Duodenal mucosa (tissue), 2 donors: ENCODE data around the gene KCNQ5.

Experiments
- H3K27ac ChIP-seq: one replicate; pipeline ENCODE4 v1.7.0; 2013; ENCODE audit warnings: low read depth, low read length
- H3K27me3 ChIP-seq, 2 donors: one replicate each; pipeline ENCODE4 v1.7.0; 2013; ENCODE audit warnings: low read length in 2 of 2, control low read depth in 1 of 2; ENCODE audit not compliant: insufficient read depth in 2 of 2, control insufficient read depth in 1 of 2
- H3K36me3 ChIP-seq, 2 donors: one replicate each; pipeline ENCODE4 v1.7.0; 2013; ENCODE audit warnings: low read length in 2 of 2, control low read depth in 1 of 2; ENCODE audit not compliant: insufficient read depth in 2 of 2, control insufficient read depth in 1 of 2
- H3K4me1 ChIP-seq, 2 donors: one replicate each; pipeline ENCODE4 v1.7.0; 2013; ENCODE audit warnings: low read length in 2 of 2, control low read depth in 1 of 2; ENCODE audit not compliant: insufficient read depth in 2 of 2, control insufficient read depth in 1 of 2
- H3K4me3 ChIP-seq, 2 donors: one replicate each; pipeline ENCODE4 v1.7.0; 2013; ENCODE audit warnings: low read length in 2 of 2, low read depth in 1 of 2
- H3K9ac ChIP-seq, 2 donors: one replicate each; pipeline ENCODE4 v1.7.0; 2013; ENCODE audit warnings: low read length in 2 of 2, low read depth in 1 of 2
- H3K9me3 ChIP-seq, 2 donors: one replicate each; pipeline ENCODE4 v1.7.0; 2013; ENCODE audit warnings: low read length in 2 of 2, control low read depth in 1 of 2; ENCODE audit not compliant: control insufficient read depth in 1 of 2

KCNQ5 gene

DNA sequence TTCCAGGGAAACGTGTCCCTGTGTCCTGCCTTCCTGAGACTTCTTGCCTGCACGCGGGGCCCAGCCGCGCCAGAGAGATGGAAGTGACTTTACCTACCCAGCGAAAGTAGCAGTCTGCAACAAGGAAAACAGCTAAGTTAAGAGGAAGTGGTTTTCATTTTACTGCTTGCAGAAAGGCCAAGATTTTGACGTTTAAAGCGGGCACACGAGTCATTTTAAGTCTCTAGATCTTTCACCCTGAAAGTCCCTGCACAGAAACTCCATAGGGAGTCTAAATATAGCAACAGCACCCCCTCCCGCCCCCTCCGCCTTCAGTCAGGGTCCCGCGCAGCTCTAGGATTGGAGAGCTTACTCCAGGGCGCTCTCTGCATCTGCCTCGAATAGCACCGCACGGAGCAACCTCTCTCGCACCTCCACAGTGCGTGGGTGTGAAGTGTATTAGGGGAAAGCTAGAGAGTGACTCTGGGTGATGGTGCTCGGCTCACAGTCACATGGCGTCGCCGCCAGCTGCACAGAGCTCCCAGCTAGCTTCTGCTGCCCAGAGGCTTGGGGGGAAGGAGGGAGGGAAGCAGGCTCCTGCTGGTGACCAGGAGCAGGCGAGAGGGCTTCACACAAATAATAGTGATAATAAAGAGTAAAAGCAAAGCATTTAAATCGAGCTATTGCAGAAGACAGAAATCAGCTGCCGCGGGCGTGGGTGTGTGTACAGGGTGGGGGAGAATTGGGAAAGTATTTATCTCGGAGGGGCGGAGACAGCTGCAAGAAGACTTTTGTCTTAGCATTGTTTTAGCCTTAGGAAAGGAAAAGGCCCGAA lies 1.8 kb upstream of the KCNQ5 start:
- Histone ChIP-seq H3K9ac (no peak overlapping the region), H3K4me1 (peaks cover 0 to 12% of the 10 kb centered on the region in 2 donors), H3K27ac (no peak overlapping the region), H3K27me3 (peaks cover 23 to 42% of the 10 kb centered on the region in 2 donors), H3K4me3 (peak overlapping the region; percentile 59 to 71), H3K9me3 (no peaks in the 10 kb centered on the region), H3K36me3 (no peaks in the 10 kb centered on the region)

DNA sequence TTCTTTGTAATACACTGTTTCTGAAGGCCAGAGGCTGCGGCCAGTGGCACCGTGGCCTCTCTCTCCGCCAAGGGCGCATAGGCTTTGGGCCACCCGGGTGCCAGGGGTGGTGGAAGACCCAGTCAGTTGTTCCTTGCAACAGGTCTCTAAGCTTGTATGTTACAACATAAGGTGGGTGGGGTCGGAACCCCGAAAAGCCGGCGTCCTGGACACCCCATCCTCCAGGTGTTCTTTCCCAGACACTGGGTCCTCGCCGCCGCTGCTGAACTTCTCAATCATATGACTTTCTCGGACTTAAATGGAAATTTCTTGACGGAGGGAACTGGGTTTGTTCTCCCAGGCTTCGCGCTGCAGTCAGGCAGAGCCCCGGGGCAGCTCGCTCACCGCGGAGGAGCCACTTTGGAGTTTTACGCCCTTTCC lies 983 bp upstream of the KCNQ5 start:
- Histone ChIP-seq H3K4me1 (peaks cover 0 to 12% of the 10 kb centered on the region in 2 donors), H3K36me3 (no peaks in the 10 kb centered on the region), H3K27ac (no peak overlapping the region), H3K9ac (no peak overlapping the region), H3K27me3 (peaks cover 23 to 42% of the 10 kb centered on the region in 2 donors), H3K9me3 (no peaks in the 10 kb centered on the region), H3K4me3 (peak overlapping the region; percentile 59 to 71)

DNA sequence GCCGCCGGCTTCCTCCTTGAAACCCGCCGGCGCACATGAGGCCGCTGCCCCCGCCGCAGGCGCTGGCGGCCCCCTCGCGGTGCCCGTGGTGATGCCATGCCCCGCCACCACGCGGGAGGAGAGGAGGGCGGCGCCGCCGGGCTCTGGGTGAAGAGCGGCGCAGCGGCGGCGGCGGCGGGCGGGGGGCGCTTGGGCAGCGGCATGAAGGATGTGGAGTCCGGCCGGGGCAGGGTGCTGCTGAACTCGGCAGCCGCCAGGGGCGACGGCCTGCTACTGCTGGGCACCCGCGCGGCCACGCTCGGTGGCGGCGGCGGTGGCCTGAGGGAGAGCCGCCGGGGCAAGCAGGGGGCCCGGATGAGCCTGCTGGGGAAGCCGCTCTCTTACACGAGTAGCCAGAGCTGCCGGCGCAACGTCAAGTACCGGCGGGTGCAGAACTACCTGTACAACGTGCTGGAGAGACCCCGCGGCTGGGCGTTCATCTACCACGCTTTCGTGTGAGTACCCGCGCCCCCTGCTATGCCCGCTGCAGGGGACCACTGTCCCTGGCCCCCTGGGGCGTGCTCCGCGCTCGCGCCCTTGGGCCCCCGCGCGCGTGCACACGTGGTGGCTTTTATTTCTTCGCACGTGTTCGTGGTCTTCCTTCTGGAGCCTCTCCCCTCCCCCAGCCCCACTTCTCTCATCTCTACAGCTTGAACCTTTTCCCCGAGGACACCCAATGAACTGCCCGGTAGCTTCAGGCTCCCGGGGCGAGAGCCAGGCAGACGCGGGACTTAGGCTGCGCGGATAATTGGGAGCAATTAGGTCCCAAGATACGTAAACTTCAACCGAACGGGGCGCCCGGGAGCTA lies 453 bp downstream of the KCNQ5 start:
- H3K4me1 ChIP-seq: peaks cover 0 to 12% of the 10 kb centered on the region in 2 donors
- H3K4me3 ChIP-seq: peak overlapping the region; percentile 59 to 65
- no peak overlapping the region for H3K9ac ChIP-seq
- H3K27me3 ChIP-seq: peaks cover 23 to 42% of the 10 kb centered on the region in 2 donors
- H3K36me3 ChIP-seq: no peaks in the 10 kb centered on the region
- no peaks in the 10 kb centered on the region for H3K9me3 ChIP-seq
- H3K27ac ChIP-seq: no peak overlapping the region

DNA sequence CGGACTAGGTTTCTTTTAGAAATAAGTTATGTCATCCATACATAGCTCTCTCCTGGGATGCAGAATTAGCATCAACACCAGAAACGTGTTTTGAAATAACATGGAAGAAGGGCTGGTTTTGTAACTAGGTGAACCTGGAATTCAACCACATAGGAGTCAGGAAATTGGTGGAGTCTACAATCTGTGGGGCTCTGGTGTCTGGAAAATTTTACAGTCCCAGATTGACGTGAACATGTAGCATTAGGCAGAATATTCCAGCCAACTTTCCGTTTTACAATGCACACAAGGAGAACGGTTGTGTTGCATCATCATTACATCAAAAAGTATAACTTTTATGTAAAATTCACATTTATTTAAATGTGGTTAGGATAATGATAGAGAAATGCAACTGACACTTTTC lies 1.9 kb downstream of the KCNQ5 start:
- Histone ChIP-seq H3K27me3 (peaks cover 23 to 42% of the 10 kb centered on the region in 2 donors), H3K4me3 (no peak overlapping the region), H3K9me3 (no peaks in the 10 kb centered on the region), H3K4me1 (peaks cover 0 to 12% of the 10 kb centered on the region in 2 donors), H3K36me3 (no peaks in the 10 kb centered on the region), H3K27ac (no peak overlapping the region), H3K9ac (no peak overlapping the region)

DNA sequence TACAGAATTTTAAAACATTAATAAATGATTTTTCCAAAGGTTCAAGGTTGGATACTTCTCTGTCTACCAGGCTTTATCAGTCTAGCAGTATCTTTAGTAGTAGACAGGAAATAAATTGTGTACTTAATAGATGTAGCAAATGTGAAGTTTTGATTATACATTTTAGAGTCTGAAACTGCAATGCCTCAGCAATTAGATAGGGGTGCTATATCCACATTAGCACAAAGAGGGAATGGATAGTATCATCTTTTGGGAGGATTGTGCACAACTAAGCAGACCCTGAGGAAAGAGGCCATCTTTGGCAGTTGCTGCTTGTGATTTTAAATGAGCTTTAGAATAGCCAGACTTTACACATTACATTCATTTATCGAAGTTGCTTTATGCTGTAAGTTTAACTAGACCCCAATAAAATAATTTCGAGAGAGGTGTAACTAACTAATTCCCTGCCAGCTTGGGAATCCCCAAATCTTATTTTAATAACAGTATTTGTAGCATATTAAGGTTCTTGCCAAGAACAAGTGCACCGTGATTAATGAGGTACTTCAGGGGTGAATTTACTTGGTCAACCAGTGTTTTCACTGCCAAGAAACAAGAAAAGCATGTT lies 2.8 kb downstream of the KCNQ5 start:
- Histone ChIP-seq H3K4me3 (no peak overlapping the region), H3K27ac (no peak overlapping the region), H3K27me3 (peaks cover 23 to 37% of the 10 kb centered on the region in 2 donors), H3K4me1 (peaks cover 0 to 12% of the 10 kb centered on the region in 2 donors), H3K36me3 (no peaks in the 10 kb centered on the region), H3K9ac (no peak overlapping the region), H3K9me3 (no peaks in the 10 kb centered on the region)

DNA sequence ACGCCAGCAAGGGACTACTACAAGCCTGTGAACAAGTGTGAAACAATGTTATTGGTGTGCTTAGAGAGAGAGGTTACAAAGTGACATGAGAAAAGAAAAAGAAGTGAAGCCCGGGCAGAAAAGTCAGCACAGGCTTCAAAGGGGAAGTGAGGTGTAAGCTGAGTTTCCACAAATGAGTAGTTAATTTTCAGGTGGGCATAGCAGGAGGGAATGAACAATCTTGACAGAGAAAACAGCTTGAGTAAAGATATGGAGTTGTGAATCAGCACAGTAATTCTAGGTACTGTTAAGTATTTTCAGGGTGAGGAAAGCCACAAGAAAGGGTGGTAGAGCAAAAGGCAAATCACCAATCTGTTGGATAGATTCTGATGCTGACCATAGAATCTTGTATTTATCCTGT lies 4.3 kb downstream of the KCNQ5 start:
- Histone ChIP-seq H3K4me1 (peaks cover 0 to 6% of the 10 kb centered on the region in 2 donors), H3K9ac (no peak overlapping the region), H3K27ac (no peak overlapping the region), H3K9me3 (no peaks in the 10 kb centered on the region), H3K4me3 (no peak overlapping the region), H3K27me3 (peaks cover 18 to 27% of the 10 kb centered on the region in 2 donors), H3K36me3 (no peaks in the 10 kb centered on the region)

DNA sequence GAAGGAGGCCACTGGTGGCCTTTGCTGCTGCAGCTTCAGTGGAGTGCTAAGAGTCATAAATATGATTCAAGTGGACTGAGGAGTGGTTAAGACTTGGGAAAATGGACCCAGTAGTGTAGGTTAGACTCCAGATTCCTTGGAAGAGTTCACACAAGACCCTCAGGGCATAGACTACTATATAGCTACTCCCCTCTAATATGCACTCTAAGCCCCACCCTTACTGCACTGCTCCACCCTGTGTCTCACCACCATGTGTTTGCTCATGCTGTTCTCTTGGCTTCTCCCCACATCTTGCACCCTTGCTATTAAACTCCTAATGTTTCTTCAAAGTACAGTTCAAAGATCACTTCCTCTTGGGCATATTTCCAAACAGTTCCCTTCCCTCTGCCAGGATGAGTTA lies 5.7 kb downstream of the KCNQ5 start:
- no peak overlapping the region for H3K4me3 ChIP-seq
- H3K4me1 ChIP-seq: no peaks in the 10 kb centered on the region
- no peaks in the 10 kb centered on the region for H3K9me3 ChIP-seq
- H3K9ac ChIP-seq: no peak overlapping the region
- no peaks in the 10 kb centered on the region for H3K36me3 ChIP-seq
- no peak overlapping the region for H3K27ac ChIP-seq
- peaks cover 7 to 17% of the 10 kb centered on the region in 2 donors for H3K27me3 ChIP-seq

DNA sequence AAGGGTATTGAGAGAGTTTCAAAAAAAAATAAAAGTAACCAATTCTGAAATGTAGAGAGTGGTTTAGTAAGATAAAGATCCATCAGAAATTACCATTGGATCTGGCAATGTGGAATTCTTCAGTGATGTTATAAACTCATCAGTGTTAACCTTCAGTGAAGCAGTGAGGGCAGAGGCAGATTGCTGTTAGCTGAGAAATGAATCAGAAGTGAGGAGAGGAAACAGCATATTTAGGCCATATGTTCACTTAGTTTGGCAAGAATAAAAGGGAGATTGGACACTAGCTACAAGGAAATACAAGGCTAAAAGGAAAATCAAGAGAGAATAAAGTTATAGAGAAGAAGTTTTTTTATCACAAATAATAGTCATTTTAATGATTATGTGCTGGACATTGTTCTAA lies 9.6 kb downstream of the KCNQ5 start:
- no peaks in the 10 kb centered on the region for H3K4me1 ChIP-seq
- no peak overlapping the region for H3K9ac ChIP-seq
- no peaks in the 10 kb centered on the region for H3K9me3 ChIP-seq
- H3K27ac ChIP-seq: no peak overlapping the region
- H3K4me3 ChIP-seq: no peak overlapping the region
- H3K36me3 ChIP-seq: no peaks in the 10 kb centered on the region
- H3K27me3 ChIP-seq: no peaks in the 10 kb centered on the region

DNA sequence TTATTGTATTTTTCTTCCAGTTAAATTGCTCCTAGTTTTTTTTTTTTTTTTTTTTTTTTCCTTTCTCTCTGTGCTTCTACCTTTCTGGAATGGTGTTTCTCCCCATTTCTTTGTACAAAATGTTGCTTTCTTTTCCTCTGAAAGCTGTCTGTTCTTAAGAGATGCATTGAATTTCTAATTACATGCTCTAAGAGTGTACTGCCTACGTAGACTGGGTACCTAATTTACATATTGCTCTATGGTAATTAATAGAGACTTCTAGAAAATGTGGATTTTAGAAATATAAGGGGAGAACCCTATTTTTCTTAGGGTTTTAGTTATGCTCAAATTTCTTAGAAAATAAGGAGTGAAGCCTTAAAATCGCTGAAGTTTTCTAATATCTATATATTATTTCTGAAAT lies 13.8 kb downstream of the KCNQ5 start:
- H3K36me3 ChIP-seq: no peaks in the 10 kb centered on the region
- no peaks in the 10 kb centered on the region for H3K9me3 ChIP-seq
- no peaks in the 10 kb centered on the region for H3K27me3 ChIP-seq
- H3K4me3 ChIP-seq: no peak overlapping the region
- H3K9ac ChIP-seq: no peak overlapping the region
- no peak overlapping the region for H3K27ac ChIP-seq
- H3K4me1 ChIP-seq: no peaks in the 10 kb centered on the region

DNA sequence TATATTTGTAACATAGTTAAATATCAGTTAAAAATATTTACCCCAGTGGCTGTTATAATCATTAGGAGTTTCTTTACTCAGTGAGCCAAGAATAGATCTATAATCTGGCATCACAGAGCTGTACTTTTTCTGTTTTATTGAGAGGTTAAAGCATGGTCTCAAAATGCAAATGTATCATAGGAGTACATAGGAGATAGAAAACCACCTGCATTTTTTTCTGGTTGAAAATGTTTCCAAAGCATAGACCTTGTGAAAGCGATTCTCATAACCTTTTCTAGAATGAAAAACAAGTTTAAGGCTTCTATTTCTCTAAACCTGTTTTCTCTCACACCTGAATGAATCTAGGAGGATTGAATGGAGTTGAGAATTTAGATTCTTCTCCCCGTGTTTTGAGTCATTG lies 14.4 kb downstream of the KCNQ5 start:
- H3K27ac ChIP-seq: no peak overlapping the region
- H3K36me3 ChIP-seq: no peaks in the 10 kb centered on the region
- no peaks in the 10 kb centered on the region for H3K4me1 ChIP-seq
- H3K9ac ChIP-seq: no peak overlapping the region
- no peaks in the 10 kb centered on the region for H3K27me3 ChIP-seq
- no peak overlapping the region for H3K4me3 ChIP-seq
- no peaks in the 10 kb centered on the region for H3K9me3 ChIP-seq
